HuH-7.5 (cell line): Measurements from ENCODE around the gene PABPN1.
A peak's percentile ranks its signal among the peaks of the same experiment; 100 is the strongest.
"Not testable (repeated sequence)": the region's sequence is repeated elsewhere in the genome, so short reads cannot be mapped to it uniquely, and the experiment has no call there.

Source experiments
- DNase-seq: peaks from one replicate; pipeline ENCODE4 v3.0.0; 2011; ENCODE audit warnings: low spot score

PABPN1 gene

GRCh38 chr14:23301288-23301968 is 19.8 kb upstream of the PABPN1 start:
- peak; percentile 98 for DNase-seq

- no peak for DNase-seq
Observed at GRCh38 chr14:23301969-23302289, 19.3 kb upstream of the PABPN1 start.

GRCh38 chr14:23302290-23303225 is 18.7 kb upstream of the PABPN1 start, which contains the start of gene PPP1R3E:
TSS of gene PPP1R3E (minus strand) at chr14:23302859. CDS start at chr14:23302576, 283 bp downstream.
- DNase-seq: no peak

GRCh38 chr14:23306412-23307145 is 14.7 kb upstream of the PABPN1 start, which contains the start of gene BCL2L2:
TSS of gene BCL2L2 (plus strand) at chr14:23306833. CDS start at chr14:23307768, 935 bp downstream.
- peak; percentile 72 for DNase-seq

GRCh38 chr14:23307146-23307530 is 14.1 kb upstream of the PABPN1 start:
- no peak for DNase-seq

- no peak for DNase-seq
Observed at GRCh38 chr14:23307687-23308644, 13.3 kb upstream of the PABPN1 start.

GRCh38 chr14:23308721-23309445 is 12.4 kb upstream of the PABPN1 start:
- DNase-seq: no peak

GRCh38 chr14:23310546-23310945 is 10.7 kb upstream of the PABPN1 start:
- no peak for DNase-seq

GRCh38 chr14:23316300-23316699 is 5.0 kb upstream of the PABPN1 start:
- DNase-seq: no peak

GRCh38 chr14:23319746-23320583 is 1.3 kb upstream of the PABPN1 start:
- no peak for DNase-seq

- DNase-seq: peak; percentile 46
Observed at GRCh38 chr14:23321572-23322547, 603 bp downstream of the PABPN1 start.

GRCh38 chr14:23322568-23323517 is 1.6 kb downstream of the PABPN1 start:
- no peak for DNase-seq

GRCh38 chr14:23323838-23324454 is 2.7 kb downstream of the PABPN1 start:
- DNase-seq: no peak

GRCh38 chr14:23324455-23324846 is 3.2 kb downstream of the PABPN1 start:
- no peak for DNase-seq

GRCh38 chr14:23324993-23325392 is 3.7 kb downstream of the PABPN1 start:
- no peak for DNase-seq

GRCh38 chr14:23325746-23326145 is 4.5 kb downstream of the PABPN1 start:
- not testable (repeated sequence) for DNase-seq
